Prostate gland (tissue), 2 donors: ENCODE measurements around the gene PPP1R14B. TPM values are rescaled to one million over a fixed set of nuclear protein-coding genes. Genes with fewer than 3 reads are reported as not detected.

Experiments used
- DNase-seq: peaks from one replicate; pipeline ENCODE4 v3.0.0-alpha.2; 2019; ENCODE audit warnings: low spot score
- H3K27ac ChIP-seq, 2 donors: fragments of 200-600 bp; sonication (generic); 2 replicates each; pipeline ENCODE4 v1.5.1; 2017 to 2019
- H3K27me3 ChIP-seq: fragments of 200-600 bp; sonication (generic); replicated peaks from 2 replicates; pipeline ENCODE4 v1.5.1; 2019; ENCODE audit not compliant: insufficient read depth
- H3K36me3 ChIP-seq, 2 donors: fragments of 200-600 bp; sonication (generic); 1 replicate in 1 of 2; 2 replicates in 1 of 2; pipeline versions ENCODE4 v1.5.1 to v1.8.1; 2017 to 2019
- H3K4me1 ChIP-seq: fragments of 200-600 bp; sonication (generic); replicated peaks from 2 replicates; pipeline ENCODE4 v1.5.1; 2019
- H3K4me3 ChIP-seq, 2 donors: fragments of 200-600 bp; sonication (generic); 2 replicates each; pipeline ENCODE4 v1.5.1; 2017 to 2019
- H3K9me3 ChIP-seq: fragments of 200-600 bp; sonication (generic); 2 replicates; pipeline ENCODE4 v1.5.1; 2017
- POLR2A ChIP-seq: fragments of 450-650 bp; IDR thresholded peaks from one replicate; pipeline ENCODE4 v1.6.1; 2016; ENCODE audit warnings: antibody characterized with exemption, mild to moderate bottlenecking
- POLR2AphosphoS5 ChIP-seq: sonication (generic); formaldehyde crosslinking; IDR thresholded peaks from one replicate; pipeline ENCODE4 v1.6.1; 2017; ENCODE audit warnings: antibody characterized with exemption
- WGBS: methylation state at CpG from one replicate; pipeline ENCODE4 v1.1.5; 2018; 5-methylcytosine and 5-hydroxymethylcytosine counted together
- intact Hi-C: fragments of 100-400 bp; cut with DNase I; formaldehyde crosslinking; loops from one replicate; pipeline ENCODE4 v1.14.2; 2022
- total RNA-seq, 2 donors: library from RNA; depleted of rRNA; stranded (reverse); fragments of >200 nt; gene quantifications; one replicate each; pipeline ENCODE4 v1.1.0, GENCODE V29; 2016
- TF ChIP-seq, protein P1 (sequence below), 4 experiments: fragments of 200-600 bp in 2 of 4; fragments of 450-650 bp in 2 of 4; sonication (generic) in 2 of 4; IDR thresholded peaks; 1 replicate in 3 of 4; 2 replicates in 1 of 4; pipeline ENCODE4 v1.5.1; 2016 to 2019; ENCODE audit warnings: antibody characterized with exemption in 4 of 4, mild to moderate bottlenecking in 2 of 4, moderate library complexity in 2 of 4

PPP1R14B gene
- total RNA-seq, 2 donors from 2014 or later, result 60.5 to 69.3 TPM

DNA sequence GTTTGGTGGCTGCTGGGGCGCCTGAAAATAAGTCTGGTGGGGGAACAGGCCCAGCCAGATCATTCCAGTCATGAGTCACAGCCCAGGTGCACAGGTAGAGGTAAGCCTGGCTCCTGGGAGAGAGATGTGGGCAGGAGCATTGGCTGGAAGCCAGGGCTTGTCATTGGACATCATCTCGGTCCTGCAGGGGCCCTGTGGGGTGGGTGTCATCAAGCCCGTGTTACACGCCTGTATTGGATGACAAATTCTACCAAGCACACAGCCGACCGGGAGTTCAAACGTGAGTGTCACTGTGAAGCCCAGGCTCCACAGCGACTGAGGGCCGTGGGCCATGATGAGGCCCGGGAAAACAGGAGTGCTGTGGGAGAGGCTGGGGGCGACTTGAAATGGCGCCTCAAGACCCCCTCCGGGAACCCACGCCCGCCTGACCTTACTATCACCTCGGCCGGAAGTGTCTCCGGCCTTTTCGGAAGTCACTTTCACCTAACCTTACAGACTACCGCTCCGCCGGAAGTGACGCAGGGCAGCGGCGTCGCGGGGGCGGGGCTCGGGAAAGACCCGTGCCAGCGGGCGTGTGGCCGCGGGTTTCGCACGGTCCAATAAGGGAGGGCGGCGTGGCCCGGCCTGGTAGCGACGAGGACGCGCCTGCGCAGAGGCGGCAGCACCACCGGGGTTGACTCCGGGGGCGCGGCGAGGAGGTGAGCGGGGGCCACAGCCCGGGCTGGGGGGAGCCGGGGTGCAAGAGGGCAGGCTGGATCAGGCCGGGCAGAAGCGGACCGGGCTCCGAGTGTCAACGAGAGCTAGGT, 6.1 kb downstream of the PPP1R14B start, which contains the start of gene FKBP2:
TSS of gene FKBP2 (plus strand) at position 661 of the 806 bp plus-strand sequence. CDS start 1,293 bp downstream, outside the sequence.
- intact Hi-C loops, result no loop called here
- Histone ChIP-seq H3K9me3 (no peaks in the 10 kb centered on the region), H3K36me3 (no peaks in the 10 kb centered on the region), H3K4me1 (peaks cover 25% of the 10 kb centered on the region), H3K27me3 (no peaks in the 10 kb centered on the region), H3K4me3 (peak within 1 kb of the TSS; percentile 71 to 91), H3K27ac (peak within 1 kb of the TSS; percentile 95 to 96)
- WGBS, result 2% methylated on average over 54 of the region's 58 CpGs
- TF ChIP-seq, protein P1, sequence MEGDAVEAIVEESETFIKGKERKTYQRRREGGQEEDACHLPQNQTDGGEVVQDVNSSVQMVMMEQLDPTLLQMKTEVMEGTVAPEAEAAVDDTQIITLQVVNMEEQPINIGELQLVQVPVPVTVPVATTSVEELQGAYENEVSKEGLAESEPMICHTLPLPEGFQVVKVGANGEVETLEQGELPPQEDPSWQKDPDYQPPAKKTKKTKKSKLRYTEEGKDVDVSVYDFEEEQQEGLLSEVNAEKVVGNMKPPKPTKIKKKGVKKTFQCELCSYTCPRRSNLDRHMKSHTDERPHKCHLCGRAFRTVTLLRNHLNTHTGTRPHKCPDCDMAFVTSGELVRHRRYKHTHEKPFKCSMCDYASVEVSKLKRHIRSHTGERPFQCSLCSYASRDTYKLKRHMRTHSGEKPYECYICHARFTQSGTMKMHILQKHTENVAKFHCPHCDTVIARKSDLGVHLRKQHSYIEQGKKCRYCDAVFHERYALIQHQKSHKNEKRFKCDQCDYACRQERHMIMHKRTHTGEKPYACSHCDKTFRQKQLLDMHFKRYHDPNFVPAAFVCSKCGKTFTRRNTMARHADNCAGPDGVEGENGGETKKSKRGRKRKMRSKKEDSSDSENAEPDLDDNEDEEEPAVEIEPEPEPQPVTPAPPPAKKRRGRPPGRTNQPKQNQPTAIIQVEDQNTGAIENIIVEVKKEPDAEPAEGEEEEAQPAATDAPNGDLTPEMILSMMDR (IDR thresholded peaks at IDR 0.05), result peak in 1 of 4 experiments; percentile 41
- peak; percentile 99 for TF ChIP-seq POLR2AphosphoS5
- TF ChIP-seq POLR2A, result peak; percentile 72
- peak; percentile 96 for DNase-seq

DNA sequence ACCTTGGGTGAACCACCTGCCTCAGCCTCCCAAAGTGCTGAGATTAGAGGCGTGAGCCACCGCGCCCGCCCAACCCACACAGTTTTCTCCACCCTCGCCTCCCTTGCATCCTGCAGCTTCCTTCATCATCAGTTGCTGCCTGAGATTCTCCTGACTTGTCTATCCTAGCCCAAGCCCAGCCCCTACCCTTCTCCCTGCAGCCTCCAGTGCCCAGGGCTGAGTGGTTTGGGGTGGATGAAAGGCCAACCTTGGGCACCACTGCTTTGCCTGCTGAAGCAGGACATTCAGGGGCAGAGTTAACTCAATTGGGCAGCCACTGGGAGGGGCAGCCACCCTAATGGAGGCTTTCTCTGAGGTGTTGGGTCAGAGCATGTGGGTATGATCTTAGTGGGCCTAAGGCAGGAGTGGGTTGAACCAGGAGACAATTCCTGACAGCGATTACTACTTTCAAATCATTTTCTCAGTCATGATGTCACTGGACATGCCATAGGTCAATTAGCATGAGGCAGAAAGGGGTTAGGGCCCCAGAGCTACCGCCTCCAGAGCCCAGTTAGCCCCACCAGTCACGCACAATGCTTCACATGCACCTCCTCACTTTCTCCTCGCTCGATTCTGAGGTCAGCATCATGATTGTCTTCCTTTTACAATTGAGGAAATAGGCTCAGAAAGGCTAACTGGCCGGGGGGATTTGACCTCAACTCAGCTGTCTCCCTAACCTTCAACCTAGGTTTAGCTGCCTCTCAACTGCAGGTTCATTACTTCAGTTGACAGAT, 6.9 kb downstream of the PPP1R14B start:
- WGBS, result 86% methylated on average over 11 of the region's 11 CpGs
- no peaks in the 10 kb centered on the region for H3K36me3 ChIP-seq
- H3K4me3 ChIP-seq, result peak overlapping the region; percentile 71 to 91
- TF ChIP-seq POLR2AphosphoS5, result no peak
- TF ChIP-seq, protein P1 (IDR thresholded peaks at IDR 0.05), result no peak
- no peak for TF ChIP-seq POLR2A
- peaks cover 18% of the 10 kb centered on the region for H3K4me1 ChIP-seq
- H3K9me3 ChIP-seq, result no peaks in the 10 kb centered on the region
- intact Hi-C loops, result no loop called here
- no peak for DNase-seq
- H3K27me3 ChIP-seq, result no peaks in the 10 kb centered on the region
- H3K27ac ChIP-seq, result peak overlapping the region; percentile 95 to 96

DNA sequence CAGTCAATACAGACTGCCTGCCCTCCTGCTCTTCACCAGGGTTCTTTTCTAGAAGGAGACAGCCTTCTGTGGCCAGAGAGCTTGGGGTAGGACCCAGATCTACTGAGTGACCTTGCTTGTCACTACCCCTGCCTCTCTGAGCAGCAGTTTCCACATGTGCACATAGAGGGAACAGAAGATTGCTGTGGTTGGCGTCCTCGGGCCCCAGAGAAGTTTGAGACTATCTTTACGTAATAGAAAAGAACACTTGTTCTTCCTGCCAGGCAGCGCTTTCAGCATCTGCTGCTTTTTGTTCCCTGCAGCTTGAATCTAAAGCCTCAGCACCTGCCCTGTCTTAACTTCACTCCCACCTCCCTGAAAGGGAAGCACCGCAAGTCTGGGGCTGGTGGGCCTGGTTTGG, 7.7 kb downstream of the PPP1R14B start:
- Histone ChIP-seq H3K27ac (peak overlapping the region in 1 of 2 donors; percentile 72), H3K36me3 (no peaks in the 10 kb centered on the region), H3K4me1 (peaks cover 18% of the 10 kb centered on the region), H3K9me3 (no peaks in the 10 kb centered on the region), H3K4me3 (no peak overlapping the region), H3K27me3 (no peaks in the 10 kb centered on the region)
- TF ChIP-seq POLR2A (no peak), POLR2AphosphoS5 (no peak)
- TF ChIP-seq, protein P1 (IDR thresholded peaks at IDR 0.05), result no peak
- DNase-seq, result no peak
- intact Hi-C loops, result no loop called here
- WGBS, result 89% methylated on average over 5 of the region's 5 CpGs

DNA sequence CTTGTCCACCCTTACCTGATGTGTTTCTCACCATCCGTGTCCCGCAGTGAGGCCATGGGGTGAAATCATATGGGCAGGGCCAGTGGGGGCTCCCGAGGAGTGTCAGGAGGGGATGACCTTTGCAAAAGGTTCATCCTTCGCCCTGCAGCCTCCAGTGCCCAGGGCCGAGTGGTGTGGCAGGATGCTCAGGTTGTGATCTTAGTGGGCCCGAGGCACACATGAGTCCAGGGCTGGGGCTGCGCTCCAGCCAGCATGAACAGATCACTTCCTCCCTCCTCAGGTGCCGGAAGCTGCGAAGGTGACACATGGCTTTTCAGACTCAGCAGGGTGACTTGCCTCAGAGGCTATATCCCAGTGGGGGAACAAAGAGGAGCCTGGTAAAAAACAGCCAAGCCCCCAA, 8.7 kb downstream of the PPP1R14B start:
- Histone ChIP-seq H3K9me3 (no peaks in the 10 kb centered on the region), H3K27ac (peak overlapping the region; percentile 52 to 72), H3K36me3 (no peaks in the 10 kb centered on the region), H3K27me3 (no peaks in the 10 kb centered on the region), H3K4me1 (peaks cover 24% of the 10 kb centered on the region), H3K4me3 (no peak overlapping the region)
- intact Hi-C loops, result no loop called here
- no peak for DNase-seq
- TF ChIP-seq POLR2A, result no peak
- TF ChIP-seq POLR2AphosphoS5, result no peak
- TF ChIP-seq, protein P1 (IDR thresholded peaks at IDR 0.05), result no peak
- 81% methylated on average over 9 of the region's 9 CpGs for WGBS
